ENCODE results near the gene PDIK1L.

DNA sequence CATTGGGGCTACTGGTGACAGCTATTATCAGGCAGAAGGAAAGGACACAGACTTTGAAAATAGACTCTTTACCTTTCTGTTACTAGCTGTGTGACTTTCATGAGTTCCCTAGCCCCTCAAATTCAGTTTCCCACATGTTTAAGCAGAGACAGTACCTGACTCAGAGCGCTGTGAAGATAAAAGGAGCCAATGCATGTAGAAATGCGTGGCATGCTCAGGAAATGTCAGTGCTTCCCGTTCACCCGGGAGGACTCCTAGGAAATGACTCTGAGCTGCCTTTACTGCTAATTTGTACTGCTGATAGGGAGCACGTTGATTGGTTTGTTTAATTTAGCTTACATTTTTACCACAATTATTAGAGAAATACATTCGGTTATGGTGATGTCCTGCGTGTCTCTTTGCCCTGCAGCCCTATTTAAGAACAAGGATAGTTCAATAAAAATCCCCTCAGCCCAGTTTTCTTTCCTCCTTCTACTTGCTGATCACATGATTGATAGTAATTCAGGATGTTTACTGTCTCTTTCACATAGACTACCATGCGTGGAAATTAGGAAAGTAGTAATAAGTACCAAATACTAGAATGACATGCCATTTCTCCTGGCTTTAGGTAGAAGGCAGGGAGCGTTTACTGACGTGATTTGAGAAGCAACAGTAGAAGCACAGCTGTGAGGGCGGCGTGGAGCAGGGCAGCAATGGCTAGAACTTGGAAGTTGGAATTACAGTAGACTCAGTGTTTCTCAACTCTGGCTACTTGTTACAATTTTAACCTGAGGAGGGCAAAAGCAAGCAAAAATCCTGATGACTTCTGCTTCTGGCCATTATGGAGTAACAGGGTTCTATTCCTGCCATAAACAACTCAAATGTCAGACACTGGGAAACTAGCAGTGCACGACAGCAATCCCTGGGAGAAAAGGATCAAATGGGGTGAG lies 15.9 kb downstream of the PDIK1L start:
- TF ChIP-seq, protein P1, sequence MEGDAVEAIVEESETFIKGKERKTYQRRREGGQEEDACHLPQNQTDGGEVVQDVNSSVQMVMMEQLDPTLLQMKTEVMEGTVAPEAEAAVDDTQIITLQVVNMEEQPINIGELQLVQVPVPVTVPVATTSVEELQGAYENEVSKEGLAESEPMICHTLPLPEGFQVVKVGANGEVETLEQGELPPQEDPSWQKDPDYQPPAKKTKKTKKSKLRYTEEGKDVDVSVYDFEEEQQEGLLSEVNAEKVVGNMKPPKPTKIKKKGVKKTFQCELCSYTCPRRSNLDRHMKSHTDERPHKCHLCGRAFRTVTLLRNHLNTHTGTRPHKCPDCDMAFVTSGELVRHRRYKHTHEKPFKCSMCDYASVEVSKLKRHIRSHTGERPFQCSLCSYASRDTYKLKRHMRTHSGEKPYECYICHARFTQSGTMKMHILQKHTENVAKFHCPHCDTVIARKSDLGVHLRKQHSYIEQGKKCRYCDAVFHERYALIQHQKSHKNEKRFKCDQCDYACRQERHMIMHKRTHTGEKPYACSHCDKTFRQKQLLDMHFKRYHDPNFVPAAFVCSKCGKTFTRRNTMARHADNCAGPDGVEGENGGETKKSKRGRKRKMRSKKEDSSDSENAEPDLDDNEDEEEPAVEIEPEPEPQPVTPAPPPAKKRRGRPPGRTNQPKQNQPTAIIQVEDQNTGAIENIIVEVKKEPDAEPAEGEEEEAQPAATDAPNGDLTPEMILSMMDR (IDR thresholded peaks at IDR 0.05), result no peak
- no peak for TF ChIP-seq POLR2A (IDR thresholded peaks at IDR 0.05)
